Adrenal gland (tissue), 5 donors: ENCODE measurements around the gene TRAPPC3.

Experiments used
- CTCF ChIP-seq, 6 experiments: fragments of 450-650 bp in 4 of 6; fragments of 200-600 bp in 2 of 6; sonication (generic) in 1 of 6; IDR thresholded peaks; 1 replicate in 5 of 6; 2 replicates in 1 of 6; pipeline versions ENCODE4 v1.5.1 to v1.8.0; 2016 to 2021; ENCODE audit warnings: antibody characterized with exemption in 6 of 6, mild to moderate bottlenecking in 2 of 6, moderate library complexity in 1 of 6
- POLR2A ChIP-seq, 2 donors: fragments of 450-650 bp; IDR thresholded peaks; one replicate each; pipeline ENCODE4 v1.6.1; 2017; ENCODE audit warnings: antibody characterized with exemption in 2 of 2, mild to moderate bottlenecking in 2 of 2, moderate library complexity in 1 of 2
- donor health status: DM: no; HTN: no; CAD: no.

- TF ChIP-seq CTCF (IDR thresholded peaks at IDR 0.05) = no peak
- TF ChIP-seq POLR2A (IDR thresholded peaks at IDR 0.05) = no peak
Measured at GRCh38 chr1:36109041-36109679, 40.1 kb downstream of the TRAPPC3 start.
